DMS114 treated with DMSO at 0.1 percent for 48 hours (cell line): ENCODE measurements around the gene NEUROG1.

Experiments
- DNase-seq: peaks from one replicate; lab custom pipeline; 2025; ENCODE audit not compliant: unreplicated experiment; lab: John Stamatoyannopoulos, UW

The NEUROG1 gene, protein sequence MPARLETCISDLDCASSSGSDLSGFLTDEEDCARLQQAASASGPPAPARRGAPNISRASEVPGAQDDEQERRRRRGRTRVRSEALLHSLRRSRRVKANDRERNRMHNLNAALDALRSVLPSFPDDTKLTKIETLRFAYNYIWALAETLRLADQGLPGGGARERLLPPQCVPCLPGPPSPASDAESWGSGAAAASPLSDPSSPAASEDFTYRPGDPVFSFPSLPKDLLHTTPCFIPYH

GRCh38 chr5:135535820-135536801 lies at the start of gene NEUROG1:
NEUROG1 (minus strand) TSS chr5:135535964; CDS start chr5:135535690, 274 bp downstream.
- no peak for DNase-seq

GRCh38 chr5:135584918-135585317 lies 49.2 kb upstream of the NEUROG1 start:
- DNase-seq = no peak

DNA sequence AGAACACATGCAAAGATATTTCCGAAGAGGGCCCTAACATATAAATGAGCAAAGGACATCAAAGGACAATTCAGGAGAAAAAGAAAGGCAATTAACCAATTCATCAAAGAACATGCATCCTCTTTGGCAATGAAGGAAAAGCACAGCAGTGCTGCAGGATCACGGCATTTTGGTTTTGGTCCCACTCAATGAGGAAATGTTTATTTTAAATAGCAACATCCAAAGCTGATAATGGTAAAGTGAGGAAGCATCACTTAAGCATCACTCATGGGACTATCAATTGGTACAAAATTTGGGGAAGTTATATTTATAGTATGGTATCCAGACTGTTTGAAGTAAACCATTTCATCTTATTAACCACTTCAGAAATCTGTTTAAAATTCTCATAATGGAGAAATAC lies 48.5 kb upstream of the NEUROG1 start:
- DNase-seq = no peak

GRCh38 chr5:135582099-135582781 lies 46.5 kb upstream of the NEUROG1 start:
- DNase-seq = no peak

- DNase-seq = no peak
Observed at GRCh38 chr5:135578685-135579341, 43.0 kb upstream of the NEUROG1 start, which contains the start of gene CXCL14. CXCL14 (minus strand) TSS chr5:135578991; CDS start chr5:135578778, 213 bp downstream.

GRCh38 chr5:135578305-135578684 lies 42.5 kb upstream of the NEUROG1 start:
- DNase-seq = no peak

DNA sequence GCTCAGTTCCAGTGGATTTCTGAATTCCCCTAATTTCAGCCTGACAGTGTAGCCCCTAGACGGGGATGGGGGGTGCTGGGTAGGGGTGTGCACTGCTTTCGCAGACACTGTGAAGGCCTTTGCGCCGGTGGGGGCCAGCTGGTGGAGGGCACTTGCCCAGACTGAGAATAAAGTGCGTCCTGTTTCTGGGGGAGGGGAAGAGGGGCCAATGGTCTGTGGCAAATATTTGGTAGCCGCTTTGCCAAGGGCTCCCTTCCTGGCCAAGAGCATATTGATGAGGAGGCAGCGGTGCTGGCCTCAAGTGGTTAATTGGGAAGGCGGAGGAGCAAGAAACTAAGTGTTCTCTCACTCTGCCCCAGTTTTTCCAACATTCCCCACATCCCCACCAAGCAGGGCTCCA lies 41.7 kb upstream of the NEUROG1 start:
- DNase-seq = no peak

DNA sequence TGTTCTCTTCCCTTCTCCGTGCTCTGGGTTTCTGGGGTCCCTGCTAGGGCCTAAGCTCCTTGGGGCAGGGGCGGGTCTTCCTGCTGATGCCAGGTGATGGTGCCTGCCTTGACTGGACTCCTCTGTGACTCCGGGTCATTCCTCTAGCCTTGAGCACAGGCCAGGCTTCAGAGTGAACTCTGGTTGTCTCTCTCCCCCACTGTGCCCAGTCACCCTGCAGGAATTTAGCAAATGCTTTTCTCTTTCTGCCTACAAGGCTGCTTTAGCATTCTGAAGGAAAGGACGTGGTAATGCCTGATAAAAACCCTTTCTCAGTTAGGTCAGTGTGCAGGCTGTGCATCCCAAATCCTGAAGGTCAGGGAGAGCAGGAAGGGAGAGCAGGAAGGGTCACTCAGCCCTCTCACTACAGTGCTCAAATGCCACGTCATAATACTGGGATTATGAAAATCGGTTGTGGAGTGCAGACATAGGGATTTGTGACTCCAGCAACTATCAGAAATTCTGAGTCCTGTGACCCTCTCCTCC lies 40.4 kb upstream of the NEUROG1 start:
- DNase-seq = no peak

GRCh38 chr5:135574493-135574892 lies 38.7 kb upstream of the NEUROG1 start:
- DNase-seq = no peak

DNA sequence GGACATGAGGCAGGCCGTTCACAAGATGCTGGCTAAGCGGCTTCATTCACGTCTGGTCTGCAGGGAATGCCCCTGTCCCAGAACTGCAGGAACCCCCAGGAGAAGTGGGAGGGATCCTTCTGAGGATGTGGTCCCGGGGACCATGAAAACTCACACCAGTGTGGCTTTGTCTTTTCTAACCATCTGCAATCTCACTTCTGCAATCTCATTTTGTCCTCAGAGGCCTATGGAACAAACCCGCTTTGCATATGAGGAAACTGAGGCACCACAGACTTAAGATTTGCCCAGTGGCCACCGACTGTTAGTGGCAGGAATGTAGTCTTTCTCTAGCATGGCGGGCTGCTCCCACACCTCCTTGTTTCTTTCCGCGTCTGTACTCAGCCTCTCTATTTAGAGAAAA lies 36.1 kb upstream of the NEUROG1 start:
- no peak for DNase-seq

DNA sequence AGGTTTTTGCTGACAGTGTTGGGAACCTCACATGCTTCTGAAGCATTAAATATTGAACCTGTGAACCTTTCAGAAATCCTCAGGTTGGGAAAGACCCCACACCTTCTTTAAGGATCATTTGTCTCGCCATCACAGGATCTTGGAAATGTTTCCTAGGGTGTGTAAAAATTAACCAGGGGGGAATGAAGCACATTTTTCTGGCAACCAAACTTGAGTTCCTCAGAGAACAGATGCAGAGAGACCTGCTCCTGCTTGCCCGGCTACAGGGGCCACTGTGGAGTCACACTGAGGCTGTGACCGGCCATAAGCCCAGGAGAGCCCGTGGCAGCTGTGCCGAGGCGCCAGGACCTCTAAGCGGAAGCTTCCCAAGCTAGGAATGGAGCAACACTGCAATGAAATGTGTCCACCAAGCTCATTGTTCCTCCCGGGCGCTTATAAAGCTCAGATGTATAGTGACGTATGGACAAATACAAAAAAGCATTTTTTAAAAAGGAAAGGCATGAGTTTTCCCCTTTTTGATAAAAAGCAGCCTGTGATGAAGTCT lies 35.4 kb upstream of the NEUROG1 start:
- DNase-seq = no peak

DNA sequence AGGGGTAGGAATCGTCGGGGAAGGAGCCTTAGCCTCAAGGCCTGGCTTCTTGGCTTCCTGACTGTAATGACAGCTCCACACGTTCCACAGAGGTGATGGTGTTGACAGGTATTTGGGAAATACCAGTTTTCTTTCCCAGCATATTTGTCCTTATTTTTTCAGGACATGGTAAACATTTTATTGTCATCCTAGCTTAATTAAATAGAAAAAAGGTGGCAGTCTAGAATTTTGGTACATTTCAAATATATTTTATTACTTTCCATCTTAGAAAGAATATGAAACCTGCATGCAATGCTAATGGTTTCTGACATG lies 34.6 kb upstream of the NEUROG1 start:
- DNase-seq = no peak

GRCh38 chr5:135569755-135570452 lies 34.1 kb upstream of the NEUROG1 start:
- no peak for DNase-seq

DNA sequence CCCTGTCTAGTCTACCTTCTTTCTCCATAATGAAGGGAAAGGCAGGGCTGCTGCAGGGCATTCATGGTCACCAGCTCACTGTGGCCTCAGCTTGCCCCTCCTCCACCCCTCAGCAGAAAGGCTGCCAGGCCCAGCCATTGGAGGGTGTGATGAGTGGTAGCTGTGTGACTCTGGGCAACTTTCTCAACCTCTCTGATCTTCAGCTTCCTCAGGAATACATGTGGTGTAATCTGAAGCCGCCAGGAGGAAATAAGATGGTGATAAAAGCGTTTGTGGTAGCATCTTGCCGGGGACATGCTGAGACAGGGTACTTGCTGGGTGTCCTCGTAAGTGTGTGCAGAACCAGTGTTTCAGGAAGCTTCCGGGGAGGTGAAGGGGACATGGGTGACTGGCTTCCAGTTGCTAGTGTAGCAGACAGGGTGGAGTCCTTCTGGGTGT lies 33.2 kb upstream of the NEUROG1 start:
- DNase-seq = no peak

DNA sequence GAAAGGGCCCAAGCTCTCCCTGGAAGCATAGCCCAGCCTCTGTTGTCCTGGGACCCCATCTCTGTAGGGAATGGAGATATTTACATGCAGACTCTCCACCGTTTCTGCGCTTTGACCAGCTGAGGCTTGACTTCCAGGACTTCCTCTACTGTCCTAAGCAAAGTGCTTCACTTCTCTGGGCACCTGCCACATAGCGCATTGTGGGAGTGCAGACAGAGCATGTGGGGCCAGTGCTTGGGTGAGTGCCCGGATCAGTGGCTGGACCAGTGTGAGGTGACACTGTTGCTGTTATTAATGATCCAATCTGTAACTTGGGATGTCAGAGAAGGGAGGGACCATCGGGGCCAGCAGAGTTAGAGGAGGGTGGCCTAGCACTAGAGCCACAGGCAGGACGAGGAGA lies 32.5 kb upstream of the NEUROG1 start:
- no peak for DNase-seq

DNA sequence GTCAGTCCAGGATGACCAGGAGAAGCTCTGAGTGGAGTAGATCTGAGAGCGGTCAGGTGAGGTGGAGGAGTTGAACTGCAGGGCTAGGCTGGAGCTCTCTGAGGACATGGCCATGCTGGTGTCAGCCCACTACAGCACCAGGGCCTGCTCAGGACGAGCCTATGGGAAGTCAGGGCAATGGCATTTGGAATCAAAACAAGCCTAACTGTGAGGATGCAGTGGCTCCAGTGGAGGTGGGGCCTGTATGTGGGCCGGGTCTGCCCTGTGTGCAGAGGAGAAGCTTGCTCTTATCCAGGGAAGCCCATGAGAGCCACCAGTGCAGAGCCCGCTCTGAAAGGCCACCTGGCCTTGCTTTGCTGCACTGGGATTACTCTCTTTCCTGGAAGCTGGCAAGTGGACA lies 31.9 kb upstream of the NEUROG1 start:
- no peak for DNase-seq

DNA sequence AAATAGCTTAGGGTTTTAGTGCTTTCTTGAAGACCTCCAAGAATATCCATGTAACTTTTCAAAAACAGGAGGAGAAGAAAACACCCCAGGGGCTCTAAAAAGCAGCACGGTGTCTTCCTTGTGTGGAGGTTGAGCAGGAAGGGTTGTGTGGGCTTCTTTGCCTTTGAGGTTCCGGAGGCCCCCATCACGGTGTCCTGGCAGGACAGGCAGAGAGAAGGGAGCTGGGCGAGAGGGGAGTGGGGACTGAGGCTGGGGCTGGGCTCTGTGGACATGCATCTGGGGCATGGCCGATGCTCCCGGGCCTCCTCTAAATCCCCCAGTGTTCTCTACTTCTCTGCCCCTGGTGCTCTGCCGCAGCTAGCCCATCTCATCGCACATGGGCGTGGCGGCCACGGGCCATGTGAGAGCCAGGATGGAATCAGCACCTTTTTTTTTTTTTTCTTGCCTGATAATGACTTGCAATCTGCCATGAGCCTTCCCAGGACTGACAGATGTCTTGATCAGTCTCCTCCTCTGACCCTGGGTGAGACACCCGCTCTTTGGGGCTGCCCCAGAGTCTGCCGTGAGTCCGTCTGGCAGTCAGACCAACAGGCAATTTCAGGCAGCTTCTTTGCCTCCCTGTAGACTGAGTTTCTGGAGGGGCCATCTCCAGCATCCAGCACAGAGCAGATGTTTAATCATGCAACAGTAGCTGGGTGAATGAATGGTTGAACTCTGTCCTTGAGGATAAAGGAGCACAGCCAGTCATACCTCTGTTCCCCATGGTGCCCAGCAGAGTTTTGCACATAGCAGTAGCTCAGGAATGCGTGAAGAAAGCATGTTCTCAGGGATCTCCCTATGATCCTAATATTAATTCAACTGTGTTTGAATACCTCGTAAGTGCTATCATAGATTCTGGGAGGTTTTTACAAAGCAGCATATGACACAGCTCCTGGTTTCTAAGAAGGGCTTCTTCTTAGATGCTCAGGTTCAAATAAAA lies 30.9 kb upstream of the NEUROG1 start:
- no peak for DNase-seq

- no peak for DNase-seq
Observed at GRCh38 chr5:135565725-135566421, 30.1 kb upstream of the NEUROG1 start.
